GM23338 (cell line): ENCODE results near the gene SYNPO2. TPM values are rescaled to one million over a fixed set of nuclear protein-coding genes. Genes with fewer than 3 reads are reported as not detected.

Experiments
- ATAC-seq: fragments of 200-7000 bp; cut with Tn5 transposase; 3 replicates; pipeline ENCODE4 v1.9.1; 2020
- DNase-seq: peaks from one replicate; pipeline ENCODE4 v3.0.0-alpha.2; 2015; ENCODE audit warnings: low spot score
- H2AFZ ChIP-seq: fragments of 200-600 bp; sonication (generic); 2 replicates; pipeline ENCODE4 v1.8.0; 2016; ENCODE audit warnings: antibody characterized with exemption, mild to moderate bottlenecking, moderate library complexity
- H3F3A ChIP-seq: fragments of 200-600 bp; sonication (generic); replicated peaks from 2 replicates; pipeline ENCODE4 v1.8.0; 2017; ENCODE audit warnings: antibody characterized with exemption, mixed run types, low read depth
- H3K27ac ChIP-seq: fragments of 200-600 bp; sonication (generic); 2 replicates; pipeline ENCODE4 v1.6.1; 2016; ENCODE audit warnings: low read depth
- H3K27me3 ChIP-seq: fragments of 200-600 bp; sonication (generic); 2 replicates; pipeline ENCODE4 v1.8.0; 2016; ENCODE audit warnings: mild to moderate bottlenecking, mixed run types, moderate library complexity; ENCODE audit not compliant: insufficient read depth
- H3K36me3 ChIP-seq: fragments of 200-600 bp; sonication (generic); 2 replicates; pipeline ENCODE4 v1.8.0; 2016; ENCODE audit warnings: mild to moderate bottlenecking; ENCODE audit not compliant: insufficient read depth
- H3K4me1 ChIP-seq: fragments of 200-600 bp; sonication (generic); 2 replicates; pipeline ENCODE4 v1.8.0; 2016; ENCODE audit warnings: mild to moderate bottlenecking, moderate library complexity; ENCODE audit not compliant: insufficient read depth
- H3K4me2 ChIP-seq: fragments of 200-600 bp; sonication (generic); 2 replicates; pipeline ENCODE4 v1.7.1; 2017; ENCODE audit warnings: mixed run types
- H3K4me3 ChIP-seq: fragments of 200-600 bp; sonication (generic); 2 replicates; pipeline ENCODE4 v1.6.1; 2016; ENCODE audit warnings: mixed run types
- H3K79me2 ChIP-seq: fragments of 200-600 bp; sonication (generic); replicated peaks from 2 replicates; pipeline ENCODE4 v1.8.0; 2017; ENCODE audit warnings: mild to moderate bottlenecking; ENCODE audit not compliant: insufficient read depth
- H3K9me2 ChIP-seq: fragments of 200-600 bp; sonication (generic); 2 replicates; pipeline ENCODE4 v1.8.0; 2017; ENCODE audit not compliant: insufficient read depth
- H4K20me1 ChIP-seq: fragments of 200-600 bp; sonication (generic); replicated peaks from 2 replicates; pipeline ENCODE4 v1.8.0; 2017; ENCODE audit warnings: mild to moderate bottlenecking; ENCODE audit not compliant: insufficient read depth
- H3K27ac Mint-ChIP-seq: 2 replicates; pipeline ENCODE4 v1.8.0; 2020; ENCODE audit warnings: inconsistent platforms, mild to moderate bottlenecking, moderate library complexity, mixed read lengths
- H3K27me3 Mint-ChIP-seq: 3 replicates; pipeline ENCODE4 v1.8.0; 2022; ENCODE audit warnings: low read depth, mild to moderate bottlenecking, moderate library complexity, mixed read lengths, inconsistent platforms; ENCODE audit not compliant: insufficient read depth, poor library complexity
- H3K36me3 Mint-ChIP-seq: 3 replicates; pipeline ENCODE4 v1.8.0; 2021; ENCODE audit warnings: low read depth, mild to moderate bottlenecking, inconsistent platforms, moderate library complexity, mixed read lengths
- H3K4me1 Mint-ChIP-seq: 3 replicates; pipeline ENCODE4 v1.8.0; 2020; ENCODE audit warnings: mild to moderate bottlenecking, inconsistent platforms, mixed read lengths
- H3K4me3 Mint-ChIP-seq: 3 replicates; pipeline ENCODE4 v1.8.0; 2021; ENCODE audit warnings: moderate library complexity, mild to moderate bottlenecking, inconsistent platforms, mixed read lengths
- H3K9me3 Mint-ChIP-seq: 3 replicates; pipeline ENCODE4 v1.8.0; 2020; ENCODE audit warnings: moderate library complexity, mild to moderate bottlenecking, inconsistent platforms, mixed read lengths
- CTCF ChIP-seq, 2 experiments: fragments of 200-600 bp in 1 of 2; sonication (generic) in 1 of 2; conservative IDR thresholded peaks; 2 replicates each; pipeline versions ENCODE4 v1.5.1 to v1.6.1; 2016 to 2017; ENCODE audit warnings: antibody characterized with exemption in 2 of 2, low read depth in 2 of 2, mild to moderate bottlenecking in 2 of 2, moderate library complexity in 1 of 2
- ETS1 ChIP-seq: IDR thresholded peaks from 2 replicates; pipeline ENCODE4 v1.6.1; 2016; ENCODE audit warnings: antibody characterized with exemption
- EZH2 ChIP-seq: fragments of 200-600 bp; sonication (generic); IDR thresholded peaks from one replicate; pipeline ENCODE4 v1.8.0; 2017; ENCODE audit warnings: antibody characterized with exemption, mild to moderate bottlenecking, low read depth; ENCODE audit not compliant: unreplicated experiment
- EZH2phosphoT487 ChIP-seq: fragments of 200-600 bp; sonication (generic); IDR thresholded peaks from one replicate; pipeline ENCODE4 v1.8.1; 2018; ENCODE audit warnings: antibody characterized with exemption; ENCODE audit not compliant: unreplicated experiment
- JUNB ChIP-seq: IDR thresholded peaks from one replicate; pipeline ENCODE4 v1.6.1; 2016; ENCODE audit warnings: antibody characterized with exemption; ENCODE audit not compliant: unreplicated experiment
- NANOG ChIP-seq: IDR thresholded peaks from 2 replicates; pipeline ENCODE4 v1.6.1; 2016; ENCODE audit warnings: antibody characterized with exemption, borderline replicate concordance
- POLR2AphosphoS5 ChIP-seq: IDR thresholded peaks from 2 replicates; pipeline ENCODE4 v1.6.1; 2016; ENCODE audit warnings: antibody characterized with exemption, low read depth
- STAT1 ChIP-seq: IDR thresholded peaks from one replicate; pipeline ENCODE4 v1.6.1; 2016; ENCODE audit warnings: antibody characterized with exemption; ENCODE audit not compliant: unreplicated experiment
- ZNF114 ChIP-seq: fragments of 250-450 bp; sonication (Bioruptor Pico); IDR thresholded peaks from 2 replicates; pipeline ENCODE4 v1.5.0; 2020; ENCODE audit warnings: mild to moderate bottlenecking, moderate library complexity
- ZNF462 ChIP-seq: fragments of 250-450 bp; sonication (Bioruptor Pico); IDR thresholded peaks from 2 replicates; pipeline ENCODE4 v1.5.0; 2020; ENCODE audit warnings: mild to moderate bottlenecking, moderate library complexity
- polyA plus RNA-seq: library from polyadenylated mRNA; unstranded; fragments of >200 nt; fragmentation: Nextera tagmentation; extraction: Ambion mirVana; gene quantifications from 2 replicates; pipeline ENCODE4 v1.2.1, GENCODE V29; 2016
- total RNA-seq: library from RNA; depleted of rRNA; stranded (reverse); fragments of >200 nt; shearing (Covaris generic); gene quantifications from 2 replicates; pipeline ENCODE4 v1.2.3, GENCODE V29; 2014

SYNPO2 gene
- total and polyA plus RNA-seq, 2 experiments from 2014 or later, result 2.1 to 3.4 TPM

- ATAC-seq, result peak; percentile 67
- Histone ChIP-seq H3F3A (no peaks in the 10 kb centered on the region), H3K27ac (no peak overlapping the region), H3K79me2 (no peaks in the 10 kb centered on the region), H3K36me3 (no peaks in the 10 kb centered on the region), H3K4me2 (no peak overlapping the region), H3K4me3 (no peak overlapping the region), H3K4me1 (peaks cover 13% of the 10 kb centered on the region), H3K27me3 (no peaks in the 10 kb centered on the region), H3K9me2 (no peaks in the 10 kb centered on the region), H2AFZ (no peak overlapping the region), H4K20me1 (no peaks in the 10 kb centered on the region)
- Mint-ChIP-seq H3K27ac (no peak overlapping the region), H3K36me3 (no peaks in the 10 kb centered on the region), H3K4me1 (peaks cover 19% of the 10 kb centered on the region), H3K9me3 (no peaks in the 10 kb centered on the region), H3K27me3 (peaks cover 2% of the 10 kb centered on the region), H3K4me3 (no peak overlapping the region)
- no peak for TF ChIP-seq JUNB
- TF ChIP-seq ZNF114 (CRISPR knock-in tag), result no peak
- TF ChIP-seq CTCF (conservative IDR thresholded peaks at IDR 0.05; ENCODE audit: low read depth in 2 of 2), result no peak
- no peak for TF ChIP-seq NANOG
- TF ChIP-seq STAT1, result no peak
- peak; percentile 27 for DNase-seq
Measured at GRCh38 chr4:118950224-118950623, 61.6 kb downstream of the SYNPO2 start.

- H3K27me3 Mint-ChIP-seq, result peaks cover 2% of the 10 kb centered on the region
- H3K4me1 Mint-ChIP-seq, result peaks cover 19% of the 10 kb centered on the region
- H3F3A ChIP-seq, result no peaks in the 10 kb centered on the region
- TF ChIP-seq ETS1, result no peak
- no peak for TF ChIP-seq CTCF (conservative IDR thresholded peaks at IDR 0.05; ENCODE audit: low read depth in 2 of 2)
- TF ChIP-seq STAT1, result no peak
- no peak for TF ChIP-seq ZNF462 (CRISPR knock-in tag)
- no peak for TF ChIP-seq NANOG
- no peak for TF ChIP-seq EZH2
- no peak for TF ChIP-seq POLR2AphosphoS5
- no peak for TF ChIP-seq JUNB
- TF ChIP-seq EZH2phosphoT487, result no peak
Measured at GRCh38 chr4:118950929-118951570, 62.4 kb downstream of the SYNPO2 start.

More at GRCh38 chr4:118950929-118951570, 62.4 kb downstream of the SYNPO2 start:
- no peak for DNase-seq
- Mint-ChIP-seq H3K4me3 (no peak overlapping the region), H3K9me3 (no peaks in the 10 kb centered on the region), H3K36me3 (no peaks in the 10 kb centered on the region), H3K27ac (no peak overlapping the region)
- H3K4me3 ChIP-seq, result no peak overlapping the region
- no peaks in the 10 kb centered on the region for H3K9me2 ChIP-seq
- H4K20me1 ChIP-seq, result no peaks in the 10 kb centered on the region
- H3K27ac ChIP-seq, result no peak overlapping the region
- no peak overlapping the region for H3K4me2 ChIP-seq
- no peaks in the 10 kb centered on the region for H3K79me2 ChIP-seq
- no peak for ATAC-seq
- H2AFZ ChIP-seq, result no peak overlapping the region
- no peaks in the 10 kb centered on the region for H3K36me3 ChIP-seq
- H3K27me3 ChIP-seq, result no peaks in the 10 kb centered on the region
- H3K4me1 ChIP-seq, result peaks cover 13% of the 10 kb centered on the region
